ENCODE measurements around the gene CD79A. TPM values are rescaled to one million over a fixed set of nuclear protein-coding genes. Genes with fewer than 3 reads are reported as not detected.

CD79A gene
- total RNA-seq, 4 donors from 2014 or later, result 2.3 to 33.0 (median 8.2) TPM; not detected in 1

DNA sequence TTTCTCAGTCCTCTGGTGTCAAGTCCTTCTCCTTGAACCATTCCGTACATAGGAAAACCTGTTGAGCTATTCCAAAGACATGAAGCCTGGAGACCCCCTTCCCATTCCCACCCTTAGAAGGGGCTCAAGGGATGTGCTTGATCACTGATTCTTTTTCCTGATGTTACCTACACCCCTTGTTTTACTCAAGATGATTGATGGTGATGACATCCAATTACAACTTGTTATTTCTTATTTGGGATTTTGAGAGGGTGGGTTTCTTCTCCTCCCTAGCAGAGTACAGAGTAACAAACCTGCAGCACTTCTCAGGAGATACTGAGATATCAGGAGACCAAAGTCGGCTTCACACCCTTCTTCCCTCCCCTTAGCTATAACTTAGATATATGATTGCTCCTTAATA is 23.7 kb upstream of the CD79A start:
- 60 to 82% methylated on average over 1 to 2 of the region's 2 CpGs for WGBS, 2 donors (ENCODE audit: low coverage in 1 of 2)
- Histone ChIP-seq H3K4me3 (no peak overlapping the region), H3K27me3 (peaks cover 29% of the 10 kb centered on the region), H3K4me1 (no peaks in the 10 kb centered on the region), H3K9me3 (no peaks in the 10 kb centered on the region), H3K36me3 (no peaks in the 10 kb centered on the region), H3K27ac (no peak overlapping the region)
- TF ChIP-seq EP300 (IDR thresholded peaks at IDR 0.05; ENCODE audit: low read depth), result no peak
- no peak for TF ChIP-seq POLR2A (IDR thresholded peaks at IDR 0.05)
- TF ChIP-seq POLR2AphosphoS5 (IDR thresholded peaks at IDR 0.05), result no peak
- TF ChIP-seq, protein P1, sequence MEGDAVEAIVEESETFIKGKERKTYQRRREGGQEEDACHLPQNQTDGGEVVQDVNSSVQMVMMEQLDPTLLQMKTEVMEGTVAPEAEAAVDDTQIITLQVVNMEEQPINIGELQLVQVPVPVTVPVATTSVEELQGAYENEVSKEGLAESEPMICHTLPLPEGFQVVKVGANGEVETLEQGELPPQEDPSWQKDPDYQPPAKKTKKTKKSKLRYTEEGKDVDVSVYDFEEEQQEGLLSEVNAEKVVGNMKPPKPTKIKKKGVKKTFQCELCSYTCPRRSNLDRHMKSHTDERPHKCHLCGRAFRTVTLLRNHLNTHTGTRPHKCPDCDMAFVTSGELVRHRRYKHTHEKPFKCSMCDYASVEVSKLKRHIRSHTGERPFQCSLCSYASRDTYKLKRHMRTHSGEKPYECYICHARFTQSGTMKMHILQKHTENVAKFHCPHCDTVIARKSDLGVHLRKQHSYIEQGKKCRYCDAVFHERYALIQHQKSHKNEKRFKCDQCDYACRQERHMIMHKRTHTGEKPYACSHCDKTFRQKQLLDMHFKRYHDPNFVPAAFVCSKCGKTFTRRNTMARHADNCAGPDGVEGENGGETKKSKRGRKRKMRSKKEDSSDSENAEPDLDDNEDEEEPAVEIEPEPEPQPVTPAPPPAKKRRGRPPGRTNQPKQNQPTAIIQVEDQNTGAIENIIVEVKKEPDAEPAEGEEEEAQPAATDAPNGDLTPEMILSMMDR (IDR thresholded peaks at IDR 0.05), result no peak
- intact Hi-C loops (cut with DNase I; ENCODE audit: low total_unique reads), result no loop called here
- no peak for DNase-seq
- in situ Hi-C loops (cut with MboI; ENCODE audit: low pct_ligation_motif_present in 1 of 4, low pct_unique_long_range_greater_than_20kb in 1 of 4, low sequenced_read_pairs in 3 of 4), result no loop called here

DNA sequence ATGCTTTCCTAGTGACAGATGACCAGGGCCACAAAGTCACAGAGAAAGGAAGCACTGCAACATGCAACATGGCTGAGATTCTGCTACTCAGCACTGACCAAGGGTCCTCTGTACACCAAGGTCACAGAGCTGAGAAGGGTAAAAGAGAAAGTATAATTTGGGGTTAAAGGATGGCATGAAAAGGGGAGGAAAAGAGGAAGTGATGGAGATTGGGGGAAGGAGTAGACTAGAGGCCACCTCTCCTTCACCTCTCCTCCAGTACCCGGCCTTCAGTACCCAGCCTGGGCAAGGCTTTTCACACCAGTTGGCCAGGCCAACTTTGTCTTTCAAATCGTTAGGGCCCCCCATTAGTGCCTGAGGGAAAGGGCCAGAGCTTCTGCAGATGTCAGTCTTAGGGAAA is 23.3 kb upstream of the CD79A start:
- WGBS, 2 donors (ENCODE audit: low coverage in 1 of 2), result 64% methylated on average over 2 of the region's 2 CpGs; no CpG with 5 or more reads in 1 of the 2 donors

DNA sequence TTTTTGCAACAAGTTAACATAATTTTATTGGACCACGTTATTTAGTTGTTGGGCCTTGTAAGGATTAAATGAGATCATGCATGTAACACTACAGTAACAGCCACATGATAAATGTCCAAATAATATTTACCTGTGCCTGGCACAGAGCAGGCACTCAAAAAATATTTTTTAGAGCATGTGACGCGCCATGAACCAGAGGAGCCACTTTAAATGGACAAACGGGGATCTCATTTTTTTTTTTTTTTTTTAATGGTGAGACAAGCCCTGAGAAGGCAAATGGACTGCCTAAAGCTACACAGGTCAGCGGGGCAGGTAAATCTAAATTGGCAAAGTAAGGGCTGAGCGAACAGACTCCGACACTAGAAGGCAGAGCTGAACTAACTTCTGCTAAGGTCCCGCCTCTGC is 17.9 kb upstream of the CD79A start:
- H3K27me3 ChIP-seq, result no peaks in the 10 kb centered on the region
- TF ChIP-seq POLR2A (IDR thresholded peaks at IDR 0.05), result no peak
- no peak for TF ChIP-seq EP300 (IDR thresholded peaks at IDR 0.05; ENCODE audit: low read depth)
- TF ChIP-seq POLR2AphosphoS5 (IDR thresholded peaks at IDR 0.05), result no peak
- TF ChIP-seq, protein P1 (IDR thresholded peaks at IDR 0.05), result no peak
- intact Hi-C loops (cut with DNase I; ENCODE audit: low total_unique reads), result no loop called here
- 2 to 6% methylated on average over 8 of the region's 8 CpGs for whole genome bisulfite sequencing, 2 donors (ENCODE audit: low coverage in 1 of 2)
- H3K27ac ChIP-seq, result peak overlapping the region; percentile 93 to 97 (median 95)
- H3K9me3 ChIP-seq, result no peaks in the 10 kb centered on the region
- peaks cover 26 to 34% (median 29%) of the 10 kb centered on the region in 4 donors for H3K4me1 ChIP-seq
- DNase-seq, result no peak
- peak overlapping the region in 2 of 4 donors; percentile 72 to 92 for H3K4me3 ChIP-seq
- peaks cover 0 to 16% (median 8%) of the 10 kb centered on the region in 4 donors for H3K36me3 ChIP-seq
- in situ Hi-C loops (cut with MboI; ENCODE audit: low pct_ligation_motif_present in 1 of 4, low pct_unique_long_range_greater_than_20kb in 1 of 4, low sequenced_read_pairs in 3 of 4), result no loop called here

More for the DNA sequence above, 23.3 kb upstream of the CD79A start:
- TF ChIP-seq POLR2A (IDR thresholded peaks at IDR 0.05), result no peak
- TF ChIP-seq EP300 (IDR thresholded peaks at IDR 0.05; ENCODE audit: low read depth), result no peak
- TF ChIP-seq, protein P1 (IDR thresholded peaks at IDR 0.05), result no peak
- no peak for TF ChIP-seq POLR2AphosphoS5 (IDR thresholded peaks at IDR 0.05)
- in situ Hi-C loops (cut with MboI; ENCODE audit: low pct_ligation_motif_present in 1 of 4, low pct_unique_long_range_greater_than_20kb in 1 of 4, low sequenced_read_pairs in 3 of 4) (no loop called here), intact Hi-C loops (cut with DNase I; ENCODE audit: low total_unique reads) (no loop called here)
- no peaks in the 10 kb centered on the region for H3K9me3 ChIP-seq
- no peaks in the 10 kb centered on the region for H3K36me3 ChIP-seq
- H3K4me3 ChIP-seq, result no peak overlapping the region
- H3K27me3 ChIP-seq, result peaks cover 29% of the 10 kb centered on the region
- no peak overlapping the region for H3K27ac ChIP-seq
- no peaks in the 10 kb centered on the region for H3K4me1 ChIP-seq
- no peak for DNase-seq

DNA sequence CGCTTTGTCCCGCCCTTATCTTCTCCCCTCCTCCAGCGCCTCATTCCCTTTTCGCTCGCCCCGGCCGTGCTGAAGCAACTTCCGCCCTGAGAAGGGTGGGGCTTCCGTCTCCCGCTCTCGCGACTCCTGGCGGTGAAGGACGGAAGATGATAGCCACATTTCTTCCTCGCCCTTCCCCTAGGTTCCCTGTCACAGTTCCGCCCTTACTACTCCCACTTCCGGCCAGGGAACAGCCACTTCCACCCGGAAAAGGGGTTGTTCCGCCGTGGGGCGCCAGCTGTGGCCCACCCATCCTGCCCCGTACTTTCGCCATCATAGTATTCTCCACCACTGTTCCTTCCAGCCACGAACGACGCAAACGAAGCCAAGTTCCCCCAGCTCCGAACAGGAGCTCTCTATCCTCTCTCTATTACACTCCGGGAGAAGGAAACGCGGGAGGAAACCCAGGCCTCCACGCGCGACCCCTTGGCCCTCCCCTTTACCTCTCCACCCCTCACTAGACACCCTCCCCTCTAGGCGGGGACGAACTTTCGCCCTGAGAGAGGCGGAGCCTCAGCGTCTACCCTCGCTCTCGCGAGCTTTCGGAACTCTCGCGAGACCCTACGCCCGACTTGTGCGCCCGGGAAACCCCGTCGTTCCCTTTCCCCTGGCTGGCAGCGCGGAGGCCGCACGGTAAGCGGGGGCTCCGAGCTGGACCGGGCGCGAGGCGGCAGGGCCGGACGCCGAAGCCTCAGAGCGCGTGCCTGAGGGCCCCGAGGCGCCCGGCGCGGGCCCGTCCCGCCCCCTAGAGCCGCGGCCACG is 17.3 kb upstream of the CD79A start, which contains the start of gene RPS19:
Gene RPS19 (plus strand): TSS at position 638 of the 801 bp plus-strand sequence. CDS start 520 bp downstream, outside the sequence.
- 0 to 1% methylated on average over 14 to 46 of the region's 76 CpGs for WGBS, 2 donors (ENCODE audit: low coverage in 1 of 2)
- intact Hi-C loops (cut with DNase I; ENCODE audit: low total_unique reads) (no loop called here), in situ Hi-C loops (cut with MboI; ENCODE audit: low pct_ligation_motif_present in 1 of 4, low pct_unique_long_range_greater_than_20kb in 1 of 4, low sequenced_read_pairs in 3 of 4) (no loop called here)
- peaks cover 26 to 38% (median 29%) of the 10 kb centered on the region in 4 donors for H3K4me1 ChIP-seq
- DNase-seq, result peak; percentile 99
- TF ChIP-seq EP300 (IDR thresholded peaks at IDR 0.05; ENCODE audit: low read depth), result no peak
- TF ChIP-seq, protein P1 (IDR thresholded peaks at IDR 0.05), result peak; percentile 62 to 99 (median 79)
- TF ChIP-seq POLR2AphosphoS5 (IDR thresholded peaks at IDR 0.05), result peak; percentile 86 to 95 (median 94)
- TF ChIP-seq POLR2A (IDR thresholded peaks at IDR 0.05), result peak; percentile 83
- no peaks in the 10 kb centered on the region for H3K27me3 ChIP-seq
- H3K9me3 ChIP-seq, result no peaks in the 10 kb centered on the region
- peaks cover 0 to 22% (median 11%) of the 10 kb centered on the region in 4 donors for H3K36me3 ChIP-seq
- peak within 1 kb of the TSS; percentile 93 to 97 (median 95) for H3K27ac ChIP-seq
- peak within 1 kb of the TSS; percentile 72 to 92 (median 80) for H3K4me3 ChIP-seq
